HepG2 (cell line): Measurements from ENCODE around the gene ACYP2. TPM values are rescaled to one million over a fixed set of nuclear protein-coding genes. Genes with fewer than 3 reads are reported as not detected.

ENCODE experiments used
- ADNP ChIP-seq: sonication (generic); formaldehyde crosslinking; IDR thresholded peaks from 2 replicates; pipeline ENCODE4 v1.4.0; 2020; ENCODE audit warnings: missing genetic modification reagents
- HNF4A ChIP-seq: sonication (generic); formaldehyde crosslinking; IDR thresholded peaks from 2 replicates; pipeline ENCODE4 v1.4.0; 2020; ENCODE audit warnings: missing genetic modification reagents
- IRF2 ChIP-seq: IDR thresholded peaks from 2 replicates; pipeline ENCODE4 v1.6.1; 2018; ENCODE audit warnings: missing genetic modification reagents, missing compliant biosample characterization
- JUN ChIP-seq: sonication (generic); formaldehyde crosslinking; IDR thresholded peaks from 2 replicates; pipeline ENCODE4 v1.4.0; 2020; ENCODE audit warnings: mild to moderate bottlenecking, missing genetic modification reagents
- KDM2A ChIP-seq: sonication (generic); formaldehyde crosslinking; IDR thresholded peaks from 2 replicates; pipeline ENCODE4 v1.4.0; 2020; ENCODE audit warnings: low read depth, missing genetic modification reagents, borderline replicate concordance
- KLF13 ChIP-seq: sonication (generic); formaldehyde crosslinking; IDR thresholded peaks from 2 replicates; pipeline ENCODE4 v1.4.0; 2020; ENCODE audit warnings: mild to moderate bottlenecking, missing genetic modification reagents
- MAFK ChIP-seq, 2 experiments: IDR thresholded peaks in 1 of 2; conservative IDR thresholded peaks in 1 of 2; 2 replicates each; pipeline ENCODE4 v1.6.1; 2011; ENCODE audit warnings: improper control_type of control experiment in 2 of 2, low read length in 2 of 2
- MED8 ChIP-seq: sonication (generic); formaldehyde crosslinking; IDR thresholded peaks from 2 replicates; pipeline ENCODE4 v1.8.1; 2023; ENCODE audit warnings: mild to moderate bottlenecking, missing genetic modification reagents; ENCODE audit not compliant: insufficient replicate concordance
- RBAK ChIP-seq: sonication (generic); formaldehyde crosslinking; IDR thresholded peaks from 2 replicates; pipeline ENCODE4 v1.5.1; 2020; ENCODE audit warnings: mild to moderate bottlenecking, missing genetic modification reagents
- REPIN1 ChIP-seq: sonication (generic); formaldehyde crosslinking; IDR thresholded peaks from 2 replicates; pipeline ENCODE4 v1.8.0; 2022; ENCODE audit warnings: missing genetic modification reagents, low read depth, mild to moderate bottlenecking, borderline replicate concordance
- SIX4 ChIP-seq: sonication (generic); formaldehyde crosslinking; IDR thresholded peaks from 2 replicates; pipeline ENCODE4 v1.4.0; 2020; ENCODE audit warnings: missing genetic modification reagents
- THAP9 ChIP-seq: sonication (generic); formaldehyde crosslinking; IDR thresholded peaks from 2 replicates; pipeline ENCODE4; 2020; ENCODE audit warnings: missing genetic modification reagents, mild to moderate bottlenecking, borderline replicate concordance
- ZBTB49 ChIP-seq: sonication (generic); formaldehyde crosslinking; IDR thresholded peaks from 2 replicates; pipeline ENCODE4 v1.4.0; 2020; ENCODE audit warnings: missing genetic modification reagents, borderline replicate concordance
- ZFP36L2 ChIP-seq: sonication (generic); formaldehyde crosslinking; IDR thresholded peaks from 2 replicates; pipeline ENCODE4 v1.4.0; 2020; ENCODE audit warnings: missing genetic modification reagents
- ZKSCAN8 ChIP-seq: IDR thresholded peaks from 2 replicates; pipeline ENCODE4 v1.6.1; 2016; ENCODE audit warnings: borderline replicate concordance, missing genetic modification reagents, missing compliant biosample characterization
- ZNF101 ChIP-seq: sonication (generic); formaldehyde crosslinking; IDR thresholded peaks from 2 replicates; pipeline ENCODE4 v1.4.0; 2020; ENCODE audit warnings: mild to moderate bottlenecking, low read depth, missing genetic modification reagents, borderline replicate concordance
- ZNF329 ChIP-seq: sonication (generic); formaldehyde crosslinking; IDR thresholded peaks from 2 replicates; pipeline ENCODE4 v1.9.0; 2021; ENCODE audit warnings: low read depth, mild to moderate bottlenecking, missing genetic modification reagents
- ZNF460 ChIP-seq: sonication (generic); formaldehyde crosslinking; IDR thresholded peaks from 2 replicates; pipeline ENCODE4 v1.5.1; 2020; ENCODE audit warnings: missing genetic modification reagents, mild to moderate bottlenecking, borderline replicate concordance
- ZNF547 ChIP-seq: sonication (generic); formaldehyde crosslinking; IDR thresholded peaks from 2 replicates; pipeline ENCODE4 v1.5.1; 2020; ENCODE audit warnings: mild to moderate bottlenecking, missing genetic modification reagents
- ZNF737 ChIP-seq: sonication (generic); formaldehyde crosslinking; IDR thresholded peaks from 2 replicates; pipeline ENCODE4 v1.5.0; 2020; ENCODE audit warnings: missing genetic modification reagents, mild to moderate bottlenecking, borderline replicate concordance
- ZNF766 ChIP-seq: sonication (generic); formaldehyde crosslinking; IDR thresholded peaks from 2 replicates; pipeline ENCODE4 v1.5.0; 2020; ENCODE audit warnings: missing genetic modification reagents, borderline replicate concordance
- ZNF790 ChIP-seq: sonication (generic); formaldehyde crosslinking; IDR thresholded peaks from 2 replicates; pipeline ENCODE4 v1.8.0; 2022; ENCODE audit warnings: missing genetic modification reagents, mild to moderate bottlenecking, borderline replicate concordance
- polyA plus RNA-seq, 8 experiments: library from polyadenylated mRNA; depleted of rRNA in 3 of 8; stranded (reverse) in 7 of 8; unstranded in 1 of 8; fragments of >200 nt; fragmentation: Illumina TruSeq in 4 of 8; extraction: Trizol in 4 of 8; gene quantifications; 2 replicates each; pipeline versions ENCODE4 v1.2.1 to v1.2.3, GENCODE V29; 2011 to 2016; ENCODE audit warnings: low read depth in 4 of 8, missing spikeins in 1 of 8, mixed read lengths in 1 of 8; ENCODE audit not compliant: insufficient read depth in 1 of 8
- total RNA-seq, 5 experiments: library from RNA; depleted of rRNA; stranded (reverse); fragments of >200 nt; fragmentation: Illumina TruSeq; extraction: Trizol; gene quantifications; 2 replicates each; pipeline ENCODE4 v1.2.3, GENCODE V29; 2016; ENCODE audit warnings: low read depth in 1 of 5

ACYP2 gene
- total and polyA plus RNA-seq, 2 of the 13 experiments (the other 11 are each of a cell fraction or from before 2014, with no cell fraction given): 12.3 to 12.7 TPM

- TF ChIP-seq MED8 (CRISPR knock-in tag): peak; percentile 98
- TF ChIP-seq THAP9 (CRISPR knock-in tag): peak; percentile 100
- TF ChIP-seq ZNF460 (CRISPR knock-in tag): peak; percentile 54; the same call in 1 of the 2 replicates
- peak; percentile 99 for TF ChIP-seq ZNF547 (CRISPR knock-in tag)
- peak; percentile 98 for TF ChIP-seq KDM2A (CRISPR knock-in tag)
- TF ChIP-seq HNF4A (CRISPR knock-in tag): peak; percentile 50
- TF ChIP-seq IRF2 (CRISPR knock-in tag): peak; percentile 75; the same call in 1 of the 2 replicates
- peak; percentile 96 for TF ChIP-seq KLF13 (CRISPR knock-in tag)
- TF ChIP-seq ZBTB49 (CRISPR knock-in tag): peak; percentile 86
- 0 out of 2 replicates have a peak, but pooled peaks have one; percentile 51 for TF ChIP-seq ZNF790 (CRISPR knock-in tag)
- TF ChIP-seq REPIN1 (CRISPR knock-in tag): peak; percentile 96
- TF ChIP-seq ZNF766 (CRISPR knock-in tag): peak; percentile 92; the same call in 1 of the 2 replicates
- TF ChIP-seq MAFK (conservative IDR thresholded peaks at IDR 0.05 in 1 of 2, IDR thresholded peaks at IDR 0.05 in 1 of 2; ENCODE audit: low read length in 2 of 2): peak; percentile 40 to 66; a peak in 3 of 4 replicates
- TF ChIP-seq JUN (CRISPR knock-in tag): peak; percentile 74
- no peak for TF ChIP-seq ZFP36L2 (CRISPR knock-in tag)
- peak; percentile 97; the same call in 1 of the 2 replicates for TF ChIP-seq ZNF737 (CRISPR knock-in tag)
- TF ChIP-seq ZKSCAN8 (CRISPR knock-in tag): peak; percentile 43; the same call in 1 of the 2 replicates
- TF ChIP-seq RBAK (CRISPR knock-in tag): no peak
- 0 out of 2 replicates have a peak, but pooled peaks have one; percentile 53 for TF ChIP-seq ZNF101
- 0 out of 2 replicates have a peak, but pooled peaks have one; percentile 52 for TF ChIP-seq ZNF329 (CRISPR knock-in tag)
- no peak for TF ChIP-seq SIX4 (CRISPR knock-in tag)
- TF ChIP-seq ADNP (CRISPR knock-in tag): no peak
Measured at GRCh38 chr2:54115284-54116137, at the start of gene ACYP2 (continued).
